Hepatocyte (in vitro differentiated cells): ENCODE measurements around the gene ASXL3. TPM values are rescaled to one million over a fixed set of nuclear protein-coding genes. Genes with fewer than 3 reads are reported as not detected.

Experiments used
- DNase-seq: peaks from one replicate; pipeline ENCODE4 v3.0.0-alpha.2; 2016; ENCODE audit warnings: low spot score
- H2AFZ ChIP-seq: fragments of 200-600 bp; sonication (generic); 2 replicates; pipeline ENCODE4 v1.6.0; 2016; ENCODE audit warnings: antibody characterized with exemption, mild to moderate bottlenecking
- H3K27ac ChIP-seq: fragments of 200-600 bp; sonication (generic); 2 replicates; pipeline ENCODE4 v1.5.1; 2016; ENCODE audit warnings: mild to moderate bottlenecking
- H3K27me3 ChIP-seq: fragments of 200-600 bp; sonication (generic); 2 replicates; pipeline ENCODE4 v1.6.1; 2016
- H3K36me3 ChIP-seq: fragments of 200-600 bp; sonication (generic); replicated peaks from 2 replicates; pipeline ENCODE4 v1.5.1; 2016; ENCODE audit warnings: low read depth; ENCODE audit not compliant: insufficient read depth
- H3K4me1 ChIP-seq: fragments of 200-600 bp; sonication (generic); 2 replicates; pipeline ENCODE4 v1.5.1; 2016; ENCODE audit warnings: mild to moderate bottlenecking, moderate library complexity; ENCODE audit not compliant: insufficient read depth
- H3K4me2 ChIP-seq: fragments of 200-600 bp; sonication (generic); 2 replicates; pipeline ENCODE4 v1.6.0; 2016
- H3K4me3 ChIP-seq: fragments of 200-600 bp; sonication (generic); 2 replicates; pipeline ENCODE4 v1.5.1; 2016; ENCODE audit warnings: mild to moderate bottlenecking
- H3K79me2 ChIP-seq: fragments of 200-600 bp; sonication (generic); 2 replicates; pipeline ENCODE4 v1.6.0; 2017; ENCODE audit warnings: mild to moderate bottlenecking
- H3K9me2 ChIP-seq: fragments of 200-600 bp; sonication (generic); replicated peaks from 2 replicates; pipeline ENCODE4 v1.6.0; 2017; ENCODE audit warnings: mild to moderate bottlenecking; ENCODE audit not compliant: insufficient read depth
- H3K9me3 ChIP-seq: fragments of 200-600 bp; sonication (generic); 2 replicates; pipeline ENCODE4 v1.5.1; 2016; ENCODE audit warnings: low read depth, mild to moderate bottlenecking
- H4K20me1 ChIP-seq: fragments of 200-600 bp; sonication (generic); 2 replicates; pipeline ENCODE4 v1.6.0; 2016; ENCODE audit warnings: mild to moderate bottlenecking; ENCODE audit not compliant: insufficient read depth, poor library complexity, severe bottlenecking
- CTCF ChIP-seq: fragments of 200-600 bp; sonication (generic); IDR thresholded peaks from 2 replicates; pipeline ENCODE4 v1.5.1; 2016; ENCODE audit warnings: antibody characterized with exemption, mild to moderate bottlenecking; ENCODE audit not compliant: poor library complexity
- EZH2 ChIP-seq: fragments of 200-600 bp; sonication (generic); IDR thresholded peaks from 2 replicates; pipeline ENCODE4 v1.6.1; 2016; ENCODE audit warnings: antibody characterized with exemption, mild to moderate bottlenecking, borderline replicate concordance
- EZH2phosphoT487 ChIP-seq: fragments of 200-600 bp; sonication (generic); IDR thresholded peaks from one replicate; pipeline ENCODE4 v1.6.1; 2018; ENCODE audit warnings: antibody characterized with exemption, mild to moderate bottlenecking, low read depth, moderate library complexity; ENCODE audit not compliant: unreplicated experiment, severe bottlenecking
- WGBS: methylation state at CpG from one replicate; pipeline ENCODE4 v1.1.6; 2016; ENCODE audit warnings: low lambda C conversion rate; ENCODE audit errors: missing lambda C conversion rate; 5-methylcytosine and 5-hydroxymethylcytosine counted together
- polyA plus RNA-seq: library from polyadenylated mRNA; unstranded; fragments of >200 nt; fragmentation: Nextera tagmentation; extraction: Ambion mirVana; gene quantifications from 2 replicates; pipeline ENCODE4 v1.2.1, GENCODE V29; 2016
- total RNA-seq: library from RNA; depleted of rRNA; stranded (reverse); fragments of >200 nt; gene quantifications from 2 replicates; pipeline ENCODE4 v1.2.3, GENCODE V29; 2014

The ASXL3 gene
- total and polyA plus RNA-seq, 2 experiments from 2014 or later = 1.4 to 8.7 TPM

- 86% methylated on average over 2 of the region's 2 CpGs for WGBS
- no peak for DNase-seq
These were observed 37.6 kb upstream of the ASXL3 start for GRCh38 chr18:33540392-33540791.

DNA sequence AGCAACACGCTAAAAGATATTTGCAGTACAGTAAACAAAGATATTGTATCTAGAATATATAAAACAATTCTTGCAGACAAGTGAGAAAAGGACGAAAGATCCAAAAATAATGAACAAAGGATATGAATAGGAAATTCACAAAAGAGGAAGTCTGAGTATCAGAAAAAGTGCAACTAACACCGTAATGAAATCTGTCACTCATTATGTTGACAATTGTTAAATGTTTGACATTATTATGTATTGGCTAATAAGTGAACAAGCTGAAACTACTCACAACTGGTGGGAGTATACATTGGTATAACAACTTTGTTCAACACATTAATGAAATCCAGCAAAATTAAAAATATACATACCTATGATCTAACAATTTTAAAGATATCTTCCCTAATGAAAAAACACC lies 36.7 kb upstream of the ASXL3 start:
- no peak for TF ChIP-seq CTCF
- no peak for TF ChIP-seq EZH2phosphoT487
- TF ChIP-seq EZH2 = no peak
- H4K20me1 ChIP-seq = no peaks in the 10 kb centered on the region
- no peaks in the 10 kb centered on the region for H3K36me3 ChIP-seq
- no peaks in the 10 kb centered on the region for H3K9me2 ChIP-seq
- no peak overlapping the region for H2AFZ ChIP-seq
- DNase-seq = no peak
- H3K79me2 ChIP-seq = no peaks in the 10 kb centered on the region
- no peak overlapping the region for H3K27ac ChIP-seq
- H3K9me3 ChIP-seq = no peaks in the 10 kb centered on the region
- H3K27me3 ChIP-seq = no peaks in the 10 kb centered on the region
- H3K4me2 ChIP-seq = no peak overlapping the region
- H3K4me1 ChIP-seq = no peaks in the 10 kb centered on the region
- no peak overlapping the region for H3K4me3 ChIP-seq
- 86% methylated on average over 3 of the region's 3 CpGs for WGBS

More at GRCh38 chr18:33540392-33540791, 37.6 kb upstream of the ASXL3 start:
- Histone ChIP-seq H3K4me3 (no peak overlapping the region), H3K9me3 (no peaks in the 10 kb centered on the region), H3K27me3 (no peaks in the 10 kb centered on the region), H3K36me3 (no peaks in the 10 kb centered on the region), H3K4me1 (no peaks in the 10 kb centered on the region), H3K79me2 (no peaks in the 10 kb centered on the region), H2AFZ (no peak overlapping the region), H3K27ac (no peak overlapping the region), H3K9me2 (no peaks in the 10 kb centered on the region), H4K20me1 (no peaks in the 10 kb centered on the region), H3K4me2 (no peak overlapping the region)
- TF ChIP-seq EZH2 (no peak), EZH2phosphoT487 (no peak), CTCF (no peak)

DNA sequence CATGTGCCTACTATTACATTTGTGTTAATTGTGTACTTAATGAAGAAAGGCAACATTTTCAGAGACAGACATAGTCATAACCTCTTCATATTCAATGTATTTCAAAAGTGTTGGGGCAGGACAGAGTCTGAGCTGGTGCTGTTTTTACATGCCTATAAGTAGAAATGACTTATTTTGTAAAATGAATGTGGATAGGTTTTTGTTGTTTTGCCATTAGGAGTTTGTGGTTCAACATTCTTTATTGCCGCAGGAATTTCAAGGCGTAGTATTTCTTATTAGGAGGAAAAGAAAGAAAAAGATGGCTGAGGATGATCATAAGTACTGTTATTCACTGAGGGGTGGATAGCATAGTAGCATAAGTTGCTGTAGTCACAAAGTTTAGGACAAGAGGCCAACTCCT lies 21.2 kb upstream of the ASXL3 start:
- H3K9me3 ChIP-seq = no peaks in the 10 kb centered on the region
- no peaks in the 10 kb centered on the region for H3K36me3 ChIP-seq
- no peak for DNase-seq
- H3K4me3 ChIP-seq = no peak overlapping the region
- no peaks in the 10 kb centered on the region for H3K79me2 ChIP-seq
- no peak overlapping the region for H2AFZ ChIP-seq
- no peaks in the 10 kb centered on the region for H3K9me2 ChIP-seq
- H3K27me3 ChIP-seq = no peaks in the 10 kb centered on the region
- no peak overlapping the region for H3K27ac ChIP-seq
- no peaks in the 10 kb centered on the region for H4K20me1 ChIP-seq
- TF ChIP-seq EZH2phosphoT487 = no peak
- no peak for TF ChIP-seq EZH2
- no peak for TF ChIP-seq CTCF
- no peaks in the 10 kb centered on the region for H3K4me1 ChIP-seq
- no peak overlapping the region for H3K4me2 ChIP-seq
- WGBS = 95% methylated on average over 2 of the region's 2 CpGs

DNA sequence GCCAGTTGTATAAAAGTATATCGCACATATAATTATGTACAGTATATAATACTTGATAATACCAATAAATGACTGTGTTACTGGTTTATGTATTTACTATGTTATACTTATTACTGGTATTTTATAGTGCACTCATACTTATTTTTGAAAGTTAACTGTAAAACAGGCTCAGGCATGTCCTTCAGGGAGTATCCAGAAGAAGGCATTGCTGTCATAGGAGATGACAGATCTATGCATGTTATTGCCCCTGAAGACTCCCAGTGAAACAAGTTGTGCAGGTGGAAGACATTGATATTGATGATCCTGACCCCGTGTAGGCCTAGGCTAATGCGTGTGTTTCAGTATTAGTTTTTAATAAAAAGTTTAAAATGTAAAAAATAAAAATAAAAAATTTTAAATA lies 20.3 kb upstream of the ASXL3 start:
- H3K79me2 ChIP-seq = no peaks in the 10 kb centered on the region
- H3K9me3 ChIP-seq = no peaks in the 10 kb centered on the region
- H2AFZ ChIP-seq = no peak overlapping the region
- no peak overlapping the region for H3K27ac ChIP-seq
- no peaks in the 10 kb centered on the region for H3K36me3 ChIP-seq
- WGBS = 91% methylated on average over 3 of the region's 3 CpGs
- H4K20me1 ChIP-seq = no peaks in the 10 kb centered on the region
- H3K4me2 ChIP-seq = no peak overlapping the region
- peaks cover 4% of the 10 kb centered on the region for H3K4me1 ChIP-seq
- H3K9me2 ChIP-seq = no peaks in the 10 kb centered on the region
- no peaks in the 10 kb centered on the region for H3K27me3 ChIP-seq
- TF ChIP-seq EZH2phosphoT487 (no peak), CTCF (no peak), EZH2 (no peak)
- no peak overlapping the region for H3K4me3 ChIP-seq
- no peak for DNase-seq
